H1 (cell line): ENCODE measurements around the gene TYMS. TPM values are rescaled to one million over a fixed set of nuclear protein-coding genes. Genes with fewer than 3 reads are reported as not detected.

Experiments used
- CTCF ChIA-PET: fragments of 300-600 bp; sonication (Branson Sonifier 250); formaldehyde crosslinking; loops from one replicate; lab custom pipeline; 2021; ENCODE audit not compliant: partially characterized antibody; lab: Charles Lee
- POLR2A ChIA-PET: fragments of 300-600 bp; sonication (Branson Sonifier 250); formaldehyde crosslinking; loops from one replicate; lab custom pipeline; 2021; ENCODE audit warnings: inconsistent platforms; ENCODE audit not compliant: partially characterized antibody; lab: Charles Lee
- DNase-seq, 2 experiments: peaks; one replicate each; pipeline versions ENCODE4 v3.0.0 to v3.0.0-alpha.2; 2010 to 2022; ENCODE audit warnings: low spot score in 2 of 2, low read depth in 1 of 2, mixed read lengths in 1 of 2
- FAIRE-seq: peaks from 2 replicates; lab custom pipeline; 2011; peaks lifted over from hg19 to GRCh38; lab: Jason Lieb, UNC
- H2AFZ ChIP-seq: 2 replicates; pipeline ENCODE4 v1.8.1; 2012; ENCODE audit warnings: low read length, inconsistent platforms
- H2AK5ac ChIP-seq: 2 replicates; pipeline ENCODE4 v1.6.1; 2013; ENCODE audit warnings: low read depth, low read length
- H2BK120ac ChIP-seq: replicated peaks from 2 replicates; pipeline ENCODE3; 2013; ENCODE audit warnings: low read depth, low read length, inconsistent platforms
- H2BK12ac ChIP-seq: 2 replicates; pipeline ENCODE4 v1.6.1; 2013; ENCODE audit warnings: low read depth, low read length
- H2BK15ac ChIP-seq: 2 replicates; pipeline ENCODE4 v1.6.1; 2013; ENCODE audit warnings: low read length
- H2BK20ac ChIP-seq: 2 replicates; pipeline ENCODE4 v1.6.1; 2013; ENCODE audit warnings: low read length
- H2BK5ac ChIP-seq: 2 replicates; pipeline ENCODE4 v1.6.1; 2013; ENCODE audit warnings: low read depth, low read length
- H3K14ac ChIP-seq: 2 replicates; pipeline ENCODE4 v1.6.1; 2013; ENCODE audit warnings: inconsistent platforms; ENCODE audit not compliant: insufficient read length
- H3K18ac ChIP-seq: 2 replicates; pipeline ENCODE4 v1.6.1; 2013; ENCODE audit warnings: low read length; ENCODE audit errors: extremely low read depth
- H3K23ac ChIP-seq: 2 replicates; pipeline ENCODE4 v1.6.1; 2013; ENCODE audit warnings: inconsistent platforms; ENCODE audit not compliant: insufficient read length
- H3K23me2 ChIP-seq: 2 replicates; pipeline ENCODE4 v1.6.1; 2013; ENCODE audit warnings: low read depth, low read length
- H3K27ac ChIP-seq: 2 replicates; pipeline ENCODE4 v1.6.1; 2011; ENCODE audit warnings: low read depth, low read length, inconsistent platforms
- H3K27me3 ChIP-seq, 4 experiments: replicated peaks in 1 of 4; 1 replicate in 1 of 4; 2 replicates in 3 of 4; pipeline versions ENCODE4 v1.6.1 to v1.8.1; 2011 to 2013; ENCODE audit warnings: low read length in 3 of 4, mild to moderate bottlenecking in 3 of 4, inconsistent platforms in 2 of 4, mixed read lengths in 2 of 4, moderate library complexity in 1 of 4; ENCODE audit not compliant: control insufficient read depth in 3 of 4, insufficient read depth in 3 of 4; ENCODE audit errors: extremely low read depth in 1 of 4
- H3K36me3 ChIP-seq, 4 experiments: 2 replicates each; pipeline versions ENCODE4 v1.6.1 to v1.8.1; 2011 to 2013; ENCODE audit warnings: mild to moderate bottlenecking in 4 of 4, low read length in 3 of 4, moderate library complexity in 2 of 4, control low read depth in 1 of 4, inconsistent platforms in 1 of 4; ENCODE audit not compliant: insufficient read depth in 4 of 4, control insufficient read depth in 2 of 4
- H3K4ac ChIP-seq: replicated peaks from 2 replicates; pipeline ENCODE3; 2013; ENCODE audit warnings: low read length, low read depth, mixed read lengths, inconsistent platforms; ENCODE audit not compliant: insufficient read length
- H3K4me1 ChIP-seq, 4 experiments: replicated peaks in 1 of 4; 1 replicate in 1 of 4; 2 replicates in 3 of 4; pipeline versions ENCODE4 v1.6.1 to v1.8.1; 2011 to 2013; ENCODE audit warnings: low read length in 3 of 4, inconsistent platforms in 2 of 4, mixed read lengths in 1 of 4; ENCODE audit not compliant: insufficient read depth in 4 of 4, control insufficient read depth in 3 of 4
- H3K4me2 ChIP-seq, 2 experiments: 2 replicates each; pipeline versions ENCODE4 v1.6.1 to v1.8.1; 2011 to 2013; ENCODE audit warnings: low read depth in 2 of 2, low read length in 2 of 2, control low read depth in 1 of 2, inconsistent platforms in 1 of 2, mild to moderate bottlenecking in 1 of 2; ENCODE audit not compliant: insufficient read depth in 1 of 2
- H3K4me3 ChIP-seq, 4 experiments: fragments of 200-600, 300-600 bp in 1 of 4; sonication (generic), shearing (Covaris generic), sonication (Bioruptor Twin) in 1 of 4; 2 replicates each; pipeline versions ENCODE4 v1.5.1 to v1.8.1; 2011 to 2016; ENCODE audit warnings: low read length in 4 of 4, low read depth in 3 of 4, control low read depth in 2 of 4, inconsistent platforms in 2 of 4, mild to moderate bottlenecking in 2 of 4, mixed read lengths in 1 of 4, moderate library complexity in 1 of 4; ENCODE audit not compliant: insufficient read depth in 2 of 4; ENCODE audit errors: extremely low read depth in 1 of 4
- H3K56ac ChIP-seq: replicated peaks from 2 replicates; pipeline ENCODE3; 2013; ENCODE audit warnings: low read depth, mild to moderate bottlenecking, mixed read lengths, low read length, inconsistent platforms; ENCODE audit not compliant: insufficient read length
- H3K79me1 ChIP-seq: 2 replicates; pipeline ENCODE4 v1.6.1; 2013; ENCODE audit warnings: low read depth, low read length, control low read depth
- H3K79me2 ChIP-seq, 2 experiments: 2 replicates each; pipeline versions ENCODE4 v1.6.1 to v1.8.1; 2012 to 2013; ENCODE audit warnings: low read length in 2 of 2, mild to moderate bottlenecking in 2 of 2, inconsistent platforms in 1 of 2; ENCODE audit not compliant: insufficient read depth in 2 of 2, control insufficient read depth in 1 of 2
- H3K9ac ChIP-seq, 4 experiments: replicated peaks in 1 of 4; 1 replicate in 1 of 4; 2 replicates in 3 of 4; pipeline versions ENCODE4 v1.6.1 to v1.8.1; 2011 to 2013; ENCODE audit warnings: low read depth in 3 of 4, low read length in 3 of 4, control low read depth in 2 of 4, mild to moderate bottlenecking in 2 of 4, moderate library complexity in 2 of 4, inconsistent platforms in 1 of 4; ENCODE audit errors: extremely low read depth in 1 of 4
- H3K9me3 ChIP-seq, 2 experiments: 2 replicates each; pipeline versions ENCODE4 v1.6.1 to v1.8.1; 2012 to 2013; ENCODE audit warnings: mild to moderate bottlenecking in 2 of 2, moderate library complexity in 2 of 2, control low read depth in 1 of 2, inconsistent platforms in 1 of 2, low read depth in 1 of 2, low read length in 1 of 2, mixed read lengths in 1 of 2; ENCODE audit not compliant: insufficient read depth in 2 of 2
- H4K20me1 ChIP-seq, 2 experiments: replicated peaks in 1 of 2; 2 replicates each; pipeline versions ENCODE3 to v1.8.1; 2011 to 2013; ENCODE audit warnings: inconsistent platforms in 2 of 2, low read length in 2 of 2, mild to moderate bottlenecking in 1 of 2; ENCODE audit not compliant: insufficient read depth in 2 of 2, control insufficient read depth in 1 of 2
- H4K5ac ChIP-seq: 2 replicates; pipeline ENCODE4 v1.6.1; 2013; ENCODE audit warnings: low read length, low read depth, mixed read lengths, inconsistent platforms; ENCODE audit not compliant: insufficient read length
- H4K8ac ChIP-seq: 2 replicates; pipeline ENCODE4 v1.8.0; 2013; ENCODE audit warnings: mild to moderate bottlenecking, moderate library complexity, low read length, inconsistent platforms; ENCODE audit not compliant: insufficient read depth; ENCODE audit errors: extremely low read depth
- H4K91ac ChIP-seq: replicated peaks from 2 replicates; pipeline ENCODE3; 2013; ENCODE audit warnings: low read length, mixed read lengths, inconsistent platforms; ENCODE audit not compliant: insufficient read length
- BRCA1 ChIP-seq: IDR thresholded peaks from 2 replicates; pipeline ENCODE4 v1.6.1; 2012; ENCODE audit warnings: low read depth, low read length, improper control_type of control experiment
- CBX5 ChIP-seq: fragments of 300-800, 300-1000 bp; sonication (generic); IDR thresholded peaks from 2 replicates; pipeline ENCODE4 v1.7.1; 2016; ENCODE audit warnings: antibody characterized with exemption, low read length, low read depth
- CTBP2 ChIP-seq: IDR thresholded peaks from 2 replicates; pipeline ENCODE4 v1.7.0; 2011; ENCODE audit warnings: borderline replicate concordance, mild to moderate bottlenecking, moderate library complexity, mixed read lengths, low read length; ENCODE audit not compliant: insufficient read depth, insufficient read length
- EZH2 ChIP-seq: fragments of 200-600 bp; sonication (generic); IDR thresholded peaks from 2 replicates; pipeline ENCODE4 v1.7.1; 2012; ENCODE audit warnings: low read depth, mild to moderate bottlenecking, moderate library complexity, low read length, inconsistent platforms; ENCODE audit not compliant: severe bottlenecking
- HDAC2 ChIP-seq, 2 experiments: fragments of 300-600 bp in 1 of 2; sonication (generic) in 1 of 2; IDR thresholded peaks; 2 replicates each; pipeline ENCODE4 v1.6.1; 2011 to 2012; ENCODE audit warnings: low read depth in 2 of 2, low read length in 2 of 2, mild to moderate bottlenecking in 2 of 2, moderate library complexity in 2 of 2, borderline replicate concordance in 1 of 2, inconsistent platforms in 1 of 2
- KDM5A ChIP-seq: fragments of 200-600 bp; IDR thresholded peaks from 2 replicates; pipeline ENCODE4 v1.7.1; 2012; ENCODE audit warnings: mild to moderate bottlenecking, low read length, inconsistent platforms, mixed read lengths
- POLR2AphosphoS5 ChIP-seq: IDR thresholded peaks from 2 replicates; pipeline ENCODE4 v1.6.1; 2011; ENCODE audit warnings: low read depth, low read length
- RXRA ChIP-seq: IDR thresholded peaks from 2 replicates; pipeline ENCODE4 v1.6.1; 2011; ENCODE audit warnings: low read depth, mild to moderate bottlenecking, low read length, moderate library complexity; ENCODE audit not compliant: insufficient read depth
- TCF12 ChIP-seq: IDR thresholded peaks from 2 replicates; pipeline ENCODE4 v1.6.1; 2011; ENCODE audit warnings: low read depth, mild to moderate bottlenecking, low read length
- TEAD4 ChIP-seq: IDR thresholded peaks from 2 replicates; pipeline ENCODE4 v1.6.1; 2012; ENCODE audit warnings: low read depth, low read length, inconsistent platforms, mixed read lengths
- WGBS, 2 experiments: shearing (Covaris generic) in 1 of 2; methylation state at CpG; one replicate each; pipeline versions ENCODE4 v1.1.6 to v1.1.7; 2013 to 2015; ENCODE audit warnings: low lambda C conversion rate in 2 of 2, mixed read lengths in 2 of 2, inconsistent platforms in 1 of 2, low coverage in 1 of 2, missing lambda C conversion rate in 1 of 2; ENCODE audit not compliant: insufficient replicate concordance in 2 of 2, insufficient coverage in 1 of 2, insufficient read length in 1 of 2; ENCODE audit errors: extremely low coverage in 1 of 2, missing lambda C conversion rate in 1 of 2; 5-methylcytosine and 5-hydroxymethylcytosine counted together
- polyA plus RNA-seq, 7 experiments: library from polyadenylated mRNA; depleted of rRNA in 3 of 7; stranded (reverse) in 5 of 7; unstranded in 2 of 7; fragments of >200 nt in 5 of 7; fragments of 200-250 nt in 2 of 7; gene quantifications; 1 replicate in 5 of 7; 2 replicates in 1 of 7; 4 replicates in 1 of 7; pipeline versions ENCODE4 v1.2.1 to v1.2.3, GENCODE V29; 2011 to 2013; ENCODE audit warnings: missing spikeins in 2 of 7, mixed read lengths in 2 of 7
- total RNA-seq: library from RNA; stranded (reverse); fragmentation: NEBNext Ultra II Directional; extraction: Animal tissue kit (Norgen Biotek cat#: 25700); gene quantifications from 2 replicates; pipeline ENCODE4 v1.2.1, GENCODE V29; 2021
- TF ChIP-seq, protein P1 (sequence below): IDR thresholded peaks from 2 replicates; pipeline ENCODE4 v1.6.1; 2012; ENCODE audit warnings: low read length, inconsistent platforms

Gene TYMS
- total and polyA plus RNA-seq, 2 of the 8 experiments (the other 6 are each of a cell fraction or from before 2014, with no cell fraction given), result 91.9 to 110 TPM

DNA sequence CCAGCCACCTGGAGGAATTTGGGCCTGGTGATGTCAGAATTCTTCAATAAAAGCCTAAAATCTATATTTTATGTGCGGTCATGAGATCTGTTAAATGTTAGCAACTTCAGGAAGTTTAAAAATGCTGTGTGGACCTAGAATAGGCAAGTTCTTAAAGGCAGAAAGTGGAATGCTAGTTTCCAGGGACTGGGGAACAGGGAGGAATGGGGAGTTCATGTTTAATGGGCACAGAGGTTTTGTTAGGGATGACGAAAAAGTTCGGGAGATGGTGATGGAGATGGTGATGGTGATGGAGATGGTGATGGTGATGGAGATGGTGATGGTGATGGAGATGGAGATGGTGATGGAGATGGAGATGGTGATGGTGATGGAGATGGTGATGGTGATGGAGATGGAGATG is 9.2 kb downstream of the TYMS start:
- TF ChIP-seq EZH2 (no peak), TEAD4 (no peak), TCF12 (no peak), CTBP2 (no peak), RXRA (no peak), POLR2AphosphoS5 (no peak), CBX5 (no peak), KDM5A (no peak), BRCA1 (no peak), HDAC2 (IDR thresholded peaks at IDR 0.05; ENCODE audit: borderline replicate concordance in 1 of 2, low read depth in 2 of 2, low read length in 2 of 2) (no peak)
- TF ChIP-seq, protein P1, sequence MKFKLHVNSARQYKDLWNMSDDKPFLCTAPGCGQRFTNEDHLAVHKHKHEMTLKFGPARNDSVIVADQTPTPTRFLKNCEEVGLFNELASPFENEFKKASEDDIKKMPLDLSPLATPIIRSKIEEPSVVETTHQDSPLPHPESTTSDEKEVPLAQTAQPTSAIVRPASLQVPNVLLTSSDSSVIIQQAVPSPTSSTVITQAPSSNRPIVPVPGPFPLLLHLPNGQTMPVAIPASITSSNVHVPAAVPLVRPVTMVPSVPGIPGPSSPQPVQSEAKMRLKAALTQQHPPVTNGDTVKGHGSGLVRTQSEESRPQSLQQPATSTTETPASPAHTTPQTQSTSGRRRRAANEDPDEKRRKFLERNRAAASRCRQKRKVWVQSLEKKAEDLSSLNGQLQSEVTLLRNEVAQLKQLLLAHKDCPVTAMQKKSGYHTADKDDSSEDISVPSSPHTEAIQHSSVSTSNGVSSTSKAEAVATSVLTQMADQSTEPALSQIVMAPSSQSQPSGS, result no peak
- no peak overlapping the region for H3K56ac ChIP-seq
- H4K91ac ChIP-seq, result no peak overlapping the region
- peaks cover 4% of the 10 kb centered on the region; the same call in 1 of the 2 replicates for H3K79me1 ChIP-seq
- H2BK5ac ChIP-seq, result no peak overlapping the region
- H3K4me3 ChIP-seq, result no peak overlapping the region
- H2AK5ac ChIP-seq, result no peak overlapping the region
- no peak overlapping the region for H3K4ac ChIP-seq
- peaks cover 11 to 49% (median 32%) of the 10 kb centered on the region in 4 experiments for H3K36me3 ChIP-seq
- H2BK15ac ChIP-seq, result no peak overlapping the region
- no peak overlapping the region for H4K5ac ChIP-seq
- peaks cover 3 to 12% of the 10 kb centered on the region in 2 experiments for H4K20me1 ChIP-seq
- H3K14ac ChIP-seq, result no peak overlapping the region
- ChIA-PET POLR2A (interaction anchor here (1.3 kb wide), 1 partner anchor 9 kb away, joined by 5 read pairs; the partner anchor contains the start of gene TYMS), CTCF (interaction anchor here (0.7 to 1.4 kb wide), 11 partner anchors 9 to 173 kb away, joined by 3 to 5 read pairs (median 4); partner anchors contain the start of gene TYMS)
- H2BK20ac ChIP-seq, result no peak overlapping the region
- peaks cover 3% of the 10 kb centered on the region; the same call in 1 of the 2 replicates for H3K23me2 ChIP-seq
- no peaks in the 10 kb centered on the region for H3K4me1 ChIP-seq
- H4K8ac ChIP-seq, result no peak overlapping the region
- H3K9ac ChIP-seq, result no peak overlapping the region
- peaks cover 5% of the 10 kb centered on the region in 2 experiments; a peak in 3 of 4 replicates for H3K9me3 ChIP-seq
- 98 to 100% methylated on average over 1 to 3 of the region's 3 CpGs for WGBS, 2 experiments
- no peak overlapping the region for H3K18ac ChIP-seq
- no peak overlapping the region for H3K27ac ChIP-seq
- H2BK12ac ChIP-seq, result no peak overlapping the region
- H3K23ac ChIP-seq, result no peak overlapping the region
- H3K27me3 ChIP-seq, result no peaks in the 10 kb centered on the region
- H3K79me2 ChIP-seq, result peaks cover 0 to 18% of the 10 kb centered on the region in 2 experiments; a peak in 2 of 4 replicates
- no peak overlapping the region for H2AFZ ChIP-seq
- FAIRE-seq, result no peak
- H2BK120ac ChIP-seq, result no peak overlapping the region
- no peak overlapping the region for H3K4me2 ChIP-seq
- no peak for DNase-seq
